Right hindlimb (tissue), 1 donor: ENCODE results near the gene NRP2.

Experiments
- DNase-seq: peaks from one replicate; pipeline ENCODE4 v3.0.0-alpha.2; 2018

The NRP2 gene

DNA sequence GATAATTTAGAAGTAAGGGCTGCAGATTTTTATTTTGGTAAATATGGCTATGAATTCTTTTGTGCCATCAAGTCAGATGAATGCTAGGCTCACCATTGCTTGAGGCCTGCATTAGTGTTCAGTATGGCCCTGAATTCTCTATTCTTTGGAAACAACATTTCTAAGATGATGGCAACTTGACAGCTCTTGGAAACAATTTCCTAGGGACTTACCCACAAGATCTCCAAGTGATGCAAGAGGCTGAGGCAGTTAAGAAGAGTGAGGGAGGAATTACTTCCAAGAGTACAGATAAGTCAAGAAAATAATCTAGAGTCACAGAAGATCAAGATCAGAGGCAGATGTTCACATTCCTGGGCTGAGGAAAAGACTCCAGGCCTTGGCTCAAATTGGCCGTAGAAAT lies 129.1 kb downstream of the NRP2 start:
- no peak for DNase-seq

DNA sequence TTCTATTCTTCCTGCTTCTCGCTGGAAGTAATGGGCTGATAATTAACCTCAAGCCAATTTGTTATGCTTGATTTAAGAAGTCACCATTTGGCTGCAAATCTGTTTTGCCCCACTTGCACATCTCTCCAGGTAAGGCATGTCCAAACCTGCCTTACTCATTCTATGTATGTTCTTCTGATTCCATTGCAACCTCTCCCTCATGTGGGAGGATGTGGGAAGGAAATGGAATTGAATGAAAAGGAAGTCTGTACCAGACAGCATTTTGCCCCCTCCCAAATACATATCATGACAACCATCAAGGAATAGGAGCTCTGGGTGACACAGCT lies 131.7 kb downstream of the NRP2 start:
- DNase-seq, result no peak

DNA sequence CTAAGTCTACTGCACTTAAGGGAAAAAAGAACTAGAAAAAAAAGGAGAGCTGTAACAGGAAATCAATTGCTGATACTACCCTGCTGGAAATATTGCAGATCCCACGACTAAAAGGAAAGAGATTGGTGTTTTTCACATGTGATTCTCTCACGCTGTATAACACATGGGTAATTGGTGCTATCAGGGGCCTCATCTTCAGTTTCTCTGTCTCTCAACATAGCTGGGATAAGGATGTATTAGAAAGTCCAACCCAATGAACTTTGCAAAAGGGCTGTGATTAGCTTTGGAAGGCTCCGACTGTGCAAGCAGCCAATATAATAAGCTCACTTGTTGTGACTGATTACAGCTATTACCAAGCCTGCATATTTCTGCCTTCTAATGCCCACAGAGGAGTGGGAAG lies 133.4 kb downstream of the NRP2 start:
- DNase-seq, result no peak

DNA sequence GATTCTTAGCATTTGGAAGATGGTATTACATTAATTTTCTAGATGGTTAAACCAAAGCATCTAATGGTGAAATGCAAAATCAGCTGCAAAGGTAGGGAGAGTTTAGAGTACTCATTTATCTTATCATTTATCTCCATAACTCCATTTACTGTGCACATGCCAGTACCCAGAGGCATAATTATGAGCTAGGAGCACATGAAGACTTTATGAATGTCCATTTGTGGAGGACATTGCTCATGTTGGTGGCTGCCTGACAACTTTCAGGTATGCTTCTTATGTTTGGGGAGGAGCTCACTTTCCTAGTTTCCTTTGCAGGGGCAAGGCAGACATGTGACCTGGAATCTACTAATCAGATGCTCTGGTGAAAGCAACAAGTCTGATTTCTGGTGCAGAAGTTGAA lies 134.0 kb downstream of the NRP2 start:
- no peak for DNase-seq

- no peak for DNase-seq
These were observed 140.3 kb downstream of the NRP2 start for GRCh38 chr2:205822579-205822978.

DNA sequence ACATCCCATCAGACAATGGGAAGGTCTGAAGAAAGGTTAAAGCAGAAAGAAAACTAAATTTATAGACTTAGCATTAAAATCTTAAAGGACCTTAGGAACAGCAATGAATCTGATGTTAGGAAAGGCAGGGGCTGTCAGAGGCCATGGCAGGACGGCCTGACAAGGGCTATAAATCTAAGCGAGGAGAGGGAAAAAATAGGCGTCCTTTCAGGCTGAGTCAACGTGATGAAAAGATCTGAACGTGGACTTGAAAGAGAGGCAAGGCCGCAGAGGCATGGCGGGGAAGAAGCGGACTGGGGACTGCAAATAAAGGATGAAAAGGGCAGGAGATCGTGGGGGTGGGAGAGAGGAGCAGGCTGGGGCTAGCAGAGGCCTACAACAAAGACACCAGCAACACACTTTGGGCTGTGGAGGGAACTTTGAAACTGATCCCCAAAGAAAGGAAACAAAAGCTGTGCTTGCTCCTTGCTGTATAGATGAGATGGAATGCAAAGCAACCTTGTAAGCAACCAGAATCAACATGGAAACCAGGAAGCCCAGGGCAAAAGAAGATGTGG lies 145.6 kb downstream of the NRP2 start:
- no peak for DNase-seq

GRCh38 chr2:205833864-205834263 lies 151.6 kb downstream of the NRP2 start:
- DNase-seq, result no peak

DNA sequence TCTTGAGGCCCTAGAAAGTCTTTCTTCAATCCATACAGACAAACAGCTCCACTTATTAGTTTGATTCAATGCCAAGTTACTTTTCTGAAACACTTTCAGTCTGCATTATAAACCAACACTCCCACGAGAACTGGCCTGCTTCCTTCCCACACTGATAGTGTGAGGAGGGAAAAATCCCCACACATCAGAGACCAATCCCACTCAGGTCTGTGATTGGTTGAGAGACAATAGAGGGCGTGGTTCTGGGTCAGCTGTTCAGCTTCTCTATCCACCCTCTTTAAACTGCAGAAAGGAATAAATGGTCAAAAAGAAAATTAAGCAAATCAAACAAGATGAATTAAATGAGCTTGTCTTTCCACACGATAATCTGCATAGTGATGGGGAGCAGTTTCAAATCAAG lies 152.5 kb downstream of the NRP2 start:
- DNase-seq, result peak; percentile 35

- DNase-seq, result no peak
These were observed 153.0 kb downstream of the NRP2 start for GRCh38 chr2:205835251-205835791.

DNA sequence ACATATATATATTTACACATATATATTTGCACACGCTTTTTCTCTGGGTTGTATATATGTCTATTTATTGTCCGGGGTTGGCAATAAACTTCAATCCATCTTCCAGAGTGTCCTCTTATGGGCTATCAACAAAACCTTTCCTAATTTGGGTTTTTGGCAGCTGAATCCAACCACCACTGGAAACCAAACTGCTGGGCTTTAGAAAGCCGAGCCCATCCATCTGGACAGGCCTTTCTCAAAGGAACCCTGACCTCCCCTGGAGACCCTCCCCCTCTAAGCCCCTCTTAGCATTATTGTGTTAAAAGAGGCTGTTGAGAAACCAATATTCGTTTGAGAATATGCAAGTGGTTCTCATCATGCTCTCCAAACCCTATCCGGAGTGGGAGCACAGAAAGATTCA lies 153.6 kb downstream of the NRP2 start:
- no peak for DNase-seq

- no peak for DNase-seq
These were observed 154.3 kb downstream of the NRP2 start for GRCh38 chr2:205836477-205837221.

GRCh38 chr2:205837663-205838062 lies 155.4 kb downstream of the NRP2 start:
- no peak for DNase-seq

GRCh38 chr2:205845446-205845845 lies 163.1 kb downstream of the NRP2 start:
- no peak for DNase-seq
